Thymus (tissue), 11 donors: ENCODE results near the gene E2F8. TPM values are rescaled to one million over a fixed set of nuclear protein-coding genes. Genes with fewer than 3 reads are reported as not detected.

ENCODE experiments used
- DNase-seq, 9 donors: peaks; one replicate each; pipeline ENCODE4 v3.0.0-alpha.2; 2013; ENCODE audit warnings: low spot score in 9 of 9, low read depth in 6 of 9, missing footprints in 1 of 9
- H3K27ac ChIP-seq, 2 donors: one replicate each; pipeline ENCODE4 v1.5.1; 2013; ENCODE audit warnings: control low read depth in 1 of 2, low read depth in 1 of 2, low read length in 1 of 2, mild to moderate bottlenecking in 1 of 2, moderate library complexity in 1 of 2
- H3K27me3 ChIP-seq, 2 donors: one replicate each; pipeline ENCODE4 v1.5.1; 2013; ENCODE audit warnings: low read length in 1 of 2; ENCODE audit not compliant: control insufficient read depth in 2 of 2, insufficient read depth in 1 of 2
- H3K36me3 ChIP-seq, 2 donors: one replicate each; pipeline ENCODE4 v1.5.1; 2013; ENCODE audit warnings: low read length in 1 of 2, mild to moderate bottlenecking in 1 of 2, moderate library complexity in 1 of 2; ENCODE audit not compliant: control insufficient read depth in 2 of 2, insufficient read depth in 2 of 2
- H3K4me1 ChIP-seq, 2 donors: one replicate each; pipeline ENCODE4 v1.5.1; 2013; ENCODE audit warnings: low read length in 2 of 2; ENCODE audit not compliant: control insufficient read depth in 2 of 2, insufficient read depth in 2 of 2
- H3K4me3 ChIP-seq, 2 donors: one replicate each; pipeline ENCODE4 v1.5.1; 2013; ENCODE audit warnings: low read length in 2 of 2, control low read depth in 1 of 2, mild to moderate bottlenecking in 1 of 2
- H3K9me3 ChIP-seq, 2 donors: one replicate each; pipeline ENCODE4 v1.5.1; 2013; ENCODE audit warnings: low read length in 1 of 2, mild to moderate bottlenecking in 1 of 2; ENCODE audit not compliant: control insufficient read depth in 2 of 2, insufficient read depth in 1 of 2
- WGBS: extraction: QIAGEN DNeasy Blood & Tissue Kit; methylation state at CpG from one replicate; pipeline ENCODE4 v1.1.7; 2013; 5-methylcytosine and 5-hydroxymethylcytosine counted together
- polyA plus RNA-seq: library from polyadenylated mRNA; stranded (reverse); fragments of 200-250 nt; gene quantifications from one replicate; pipeline ENCODE4 v1.2.3, GENCODE V29; 2013
- total RNA-seq: library from RNA; stranded (reverse); fragments of 120-200 nt; gene quantifications from one replicate; pipeline ENCODE4 v1.2.4, GENCODE V29; 2013
- donor health status: healthy.

Gene E2F8
- total and polyA plus RNA-seq, 2 donors, result 0.43 to 5.5 TPM

- no peaks in the 10 kb centered on the region for H3K36me3 ChIP-seq
- H3K4me1 ChIP-seq, result no peaks in the 10 kb centered on the region
- H3K4me3 ChIP-seq, result no peak overlapping the region
- H3K27me3 ChIP-seq, result no peaks in the 10 kb centered on the region
- DNase-seq, result no peak
- H3K27ac ChIP-seq, result no peak overlapping the region
- H3K9me3 ChIP-seq, result no peaks in the 10 kb centered on the region
- 61% methylated on average over 3 of the region's 3 CpGs for WGBS
Measured at GRCh38 chr11:19216709-19217374, 23.9 kb downstream of the E2F8 start.

- H3K27me3 ChIP-seq, result no peaks in the 10 kb centered on the region
- WGBS, result 53% methylated on average over 4 of the region's 4 CpGs
- no peak overlapping the region for H3K4me3 ChIP-seq
- H3K36me3 ChIP-seq, result no peaks in the 10 kb centered on the region
- no peak overlapping the region for H3K27ac ChIP-seq
- no peaks in the 10 kb centered on the region for H3K4me1 ChIP-seq
- no peaks in the 10 kb centered on the region for H3K9me3 ChIP-seq
- DNase-seq, result no peak
Measured at GRCh38 chr11:19216021-19216420, 24.7 kb downstream of the E2F8 start.

GRCh38 chr11:19209617-19210370 is 31.0 kb downstream of the E2F8 start:
- H3K36me3 ChIP-seq, result no peaks in the 10 kb centered on the region
- H3K27ac ChIP-seq, result no peak overlapping the region

GRCh38 chr11:19208959-19209546 is 31.7 kb downstream of the E2F8 start:
- H3K9me3 ChIP-seq, result no peaks in the 10 kb centered on the region
- no peaks in the 10 kb centered on the region for H3K4me1 ChIP-seq
- no peaks in the 10 kb centered on the region for H3K36me3 ChIP-seq
- H3K27ac ChIP-seq, result no peak overlapping the region
- H3K27me3 ChIP-seq, result peaks cover 0 to 5% of the 10 kb centered on the region in 2 donors
- DNase-seq, result no peak
- H3K4me3 ChIP-seq, result no peak overlapping the region
- WGBS, result 92% methylated on average over 3 of the region's 3 CpGs

More at GRCh38 chr11:19209617-19210370, 31.0 kb downstream of the E2F8 start:
- no peaks in the 10 kb centered on the region for H3K4me1 ChIP-seq
- H3K27me3 ChIP-seq, result peaks cover 0 to 5% of the 10 kb centered on the region in 2 donors
- no peaks in the 10 kb centered on the region for H3K9me3 ChIP-seq
- H3K4me3 ChIP-seq, result no peak overlapping the region
- no peak for DNase-seq
- WGBS, result 94% methylated on average over 4 of the region's 4 CpGs

GRCh38 chr11:19208181-19208580 is 32.6 kb downstream of the E2F8 start:
- H3K36me3 ChIP-seq, result no peaks in the 10 kb centered on the region
- peaks cover 0 to 5% of the 10 kb centered on the region in 2 donors for H3K27me3 ChIP-seq
- H3K27ac ChIP-seq, result no peak overlapping the region
- H3K9me3 ChIP-seq, result no peaks in the 10 kb centered on the region
- DNase-seq, result no peak
- no peak overlapping the region for H3K4me3 ChIP-seq
- WGBS, result 98% methylated on average over 2 of the region's 2 CpGs
- H3K4me1 ChIP-seq, result no peaks in the 10 kb centered on the region

GRCh38 chr11:19204836-19205235 is 35.9 kb downstream of the E2F8 start:
- peaks cover 0 to 5% of the 10 kb centered on the region in 2 donors for H3K27me3 ChIP-seq
- H3K4me3 ChIP-seq, result no peak overlapping the region
- no peak for DNase-seq
- H3K9me3 ChIP-seq, result no peaks in the 10 kb centered on the region
- no peak overlapping the region for H3K27ac ChIP-seq
- H3K4me1 ChIP-seq, result no peaks in the 10 kb centered on the region
- no peaks in the 10 kb centered on the region for H3K36me3 ChIP-seq
- 98% methylated on average over 5 of the region's 5 CpGs for WGBS

- Histone ChIP-seq H3K27ac (no peak within 1 kb of the TSS), H3K27me3 (peaks cover 0 to 5% of the 10 kb centered on the region in 2 donors), H3K36me3 (no peaks in the 10 kb centered on the region), H3K4me1 (no peaks in the 10 kb centered on the region), H3K9me3 (no peaks in the 10 kb centered on the region), H3K4me3 (no peak within 1 kb of the TSS)
- DNase-seq, result no peak
- WGBS, result 92% methylated on average over 7 of the region's 7 CpGs
Measured at GRCh38 chr11:19201737-19202605, 38.8 kb downstream of the E2F8 start, which contains the start of gene CSRP3. Gene CSRP3 (minus strand): TSS chr11:19201983. CDS start chr11:19192448, 9,535 bp downstream.

- no peaks in the 10 kb centered on the region for H3K9me3 ChIP-seq
- 43% methylated on average over 6 of the region's 6 CpGs for WGBS
- DNase-seq, result no peak
- H3K36me3 ChIP-seq, result no peaks in the 10 kb centered on the region
- H3K4me1 ChIP-seq, result no peaks in the 10 kb centered on the region
- H3K4me3 ChIP-seq, result no peak overlapping the region
- no peaks in the 10 kb centered on the region for H3K27me3 ChIP-seq
- H3K27ac ChIP-seq, result no peak overlapping the region
Measured at GRCh38 chr11:19200410-19201201, 40.1 kb downstream of the E2F8 start.
